ENCODE results near the gene ANKRD13A. TPM values are rescaled to one million over a fixed set of nuclear protein-coding genes. Genes with fewer than 3 reads are reported as not detected.
"Not testable (repeated sequence)": the region's sequence is repeated elsewhere in the genome, so short reads cannot be mapped to it uniquely, and the experiment has no call there.

Gene ANKRD13A
- total and polyA plus RNA-seq, 5 donors from 2014 or later: 36.6 to 71.0 (median 41.8) TPM

GRCh38 chr12:110050927-110051326 lies 51.7 kb downstream of the ANKRD13A start:
- Histone ChIP-seq H3K4me3 (ENCODE audit: low read depth, low read length) (no peak overlapping the region), H3K4me1 (ENCODE audit: control insufficient read depth, insufficient read depth, low read length, poor library complexity, severe bottlenecking) (peaks cover 22% of the 10 kb centered on the region), H3K27me3 (ENCODE audit: control insufficient read depth, insufficient read depth, low read length) (no peaks in the 10 kb centered on the region), H3K36me3 (ENCODE audit: control insufficient read depth, insufficient read depth, low read length) (no peaks in the 10 kb centered on the region), H3K9me3 (ENCODE audit: control insufficient read depth in 2 of 2, low read length in 2 of 2) (no peaks in the 10 kb centered on the region), H3K27ac (ENCODE audit: insufficient read depth, low read length, poor library complexity, severe bottlenecking) (no peak overlapping the region)
- peaks cover 6% of the 10 kb centered on the region for H3K36me3 Mint-ChIP-seq
- H3K9me3 Mint-ChIP-seq: no peaks in the 10 kb centered on the region
- DNase-seq (no peak), ATAC-seq (ENCODE audit: low read depth in 2 of 2) (no peak)
- peak overlapping the region in 2 of 4 donors; percentile 48 to 63 for H3K4me3 Mint-ChIP-seq
- no peaks in the 10 kb centered on the region for H3K27me3 Mint-ChIP-seq
- H3K4me1 Mint-ChIP-seq: peaks cover 7 to 35% (median 15%) of the 10 kb centered on the region in 4 donors
- H3K27ac Mint-ChIP-seq: no peak overlapping the region

GRCh38 chr12:110055375-110056352 lies 56.4 kb downstream of the ANKRD13A start:
- H3K4me3 Mint-ChIP-seq; H3K9me3 Mint-ChIP-seq; H3K9me3 ChIP-seq (ENCODE audit: control insufficient read depth in 2 of 2, low read length in 2 of 2); H3K4me1 Mint-ChIP-seq; H3K27ac ChIP-seq (ENCODE audit: insufficient read depth, low read length, poor library complexity, severe bottlenecking); H3K36me3 ChIP-seq (ENCODE audit: control insufficient read depth, insufficient read depth, low read length); H3K4me1 ChIP-seq (ENCODE audit: control insufficient read depth, insufficient read depth, low read length, poor library complexity, severe bottlenecking); DNase-seq; H3K27me3 Mint-ChIP-seq; ATAC-seq (ENCODE audit: low read depth in 2 of 2); H3K4me3 ChIP-seq (ENCODE audit: low read depth, low read length); H3K36me3 Mint-ChIP-seq; H3K27me3 ChIP-seq (ENCODE audit: control insufficient read depth, insufficient read depth, low read length): not testable (repeated sequence)
- H3K27ac Mint-ChIP-seq: peak overlapping the region in 1 of 3 donors; percentile 56

- H3K4me3 ChIP-seq (ENCODE audit: low read depth, low read length); H3K4me1 Mint-ChIP-seq; H3K9me3 Mint-ChIP-seq; H3K36me3 Mint-ChIP-seq; DNase-seq; ATAC-seq (ENCODE audit: low read depth in 2 of 2); H3K27me3 Mint-ChIP-seq; H3K27ac ChIP-seq (ENCODE audit: insufficient read depth, low read length, poor library complexity, severe bottlenecking); H3K4me1 ChIP-seq (ENCODE audit: control insufficient read depth, insufficient read depth, low read length, poor library complexity, severe bottlenecking); H3K27ac Mint-ChIP-seq; H3K27me3 ChIP-seq (ENCODE audit: control insufficient read depth, insufficient read depth, low read length); H3K4me3 Mint-ChIP-seq; H3K9me3 ChIP-seq (ENCODE audit: control insufficient read depth in 2 of 2, low read length in 2 of 2); H3K36me3 ChIP-seq (ENCODE audit: control insufficient read depth, insufficient read depth, low read length): not testable (repeated sequence)
Observed at GRCh38 chr12:110056643-110057042, 57.4 kb downstream of the ANKRD13A start.

GRCh38 chr12:110058875-110059615 lies 59.8 kb downstream of the ANKRD13A start:
- peaks cover 0 to 8% (median 2%) of the 10 kb centered on the region in 4 donors for H3K4me1 Mint-ChIP-seq
- Histone ChIP-seq H3K4me1 (ENCODE audit: control insufficient read depth, insufficient read depth, low read length, poor library complexity, severe bottlenecking) (no peaks in the 10 kb centered on the region), H3K9me3 (ENCODE audit: control insufficient read depth in 2 of 2, low read length in 2 of 2) (no peaks in the 10 kb centered on the region), H3K36me3 (ENCODE audit: control insufficient read depth, insufficient read depth, low read length) (no peaks in the 10 kb centered on the region), H3K4me3 (ENCODE audit: low read depth, low read length) (no peak overlapping the region), H3K27ac (ENCODE audit: insufficient read depth, low read length, poor library complexity, severe bottlenecking) (no peak overlapping the region), H3K27me3 (ENCODE audit: control insufficient read depth, insufficient read depth, low read length) (no peaks in the 10 kb centered on the region)
- H3K4me3 Mint-ChIP-seq: no peak overlapping the region
- DNase-seq (no peak), ATAC-seq (ENCODE audit: low read depth in 2 of 2) (no peak)
- peaks cover 0 to 1% (median 0%) of the 10 kb centered on the region in 7 donors for H3K9me3 Mint-ChIP-seq
- H3K27me3 Mint-ChIP-seq: no peaks in the 10 kb centered on the region
- peaks cover 3% of the 10 kb centered on the region for H3K36me3 Mint-ChIP-seq
- no peak overlapping the region for H3K27ac Mint-ChIP-seq

- H3K9me3 ChIP-seq (ENCODE audit: control insufficient read depth in 2 of 2, low read length in 2 of 2): no peaks in the 10 kb centered on the region
- no peaks in the 10 kb centered on the region for H3K27me3 ChIP-seq (ENCODE audit: control insufficient read depth, insufficient read depth, low read length)
- ATAC-seq (ENCODE audit: low read depth in 2 of 2) (no peak), DNase-seq (no peak)
- H3K4me3 Mint-ChIP-seq: no peak overlapping the region
- H3K4me1 ChIP-seq (ENCODE audit: control insufficient read depth, insufficient read depth, low read length, poor library complexity, severe bottlenecking): no peaks in the 10 kb centered on the region
- H3K27ac ChIP-seq (ENCODE audit: insufficient read depth, low read length, poor library complexity, severe bottlenecking): no peak overlapping the region
- H3K9me3 Mint-ChIP-seq: peaks cover 0 to 1% (median 0%) of the 10 kb centered on the region in 7 donors
- no peaks in the 10 kb centered on the region for H3K27me3 Mint-ChIP-seq
- no peaks in the 10 kb centered on the region for H3K36me3 ChIP-seq (ENCODE audit: control insufficient read depth, insufficient read depth, low read length)
- no peak overlapping the region for H3K4me3 ChIP-seq (ENCODE audit: low read depth, low read length)
- H3K27ac Mint-ChIP-seq: no peak overlapping the region
- H3K4me1 Mint-ChIP-seq: peaks cover 0 to 8% (median 2%) of the 10 kb centered on the region in 4 donors
- no peaks in the 10 kb centered on the region for H3K36me3 Mint-ChIP-seq
Observed at GRCh38 chr12:110059651-110060000, 60.4 kb downstream of the ANKRD13A start.

- Mint-ChIP-seq H3K4me1 (peaks cover 0 to 8% (median 2%) of the 10 kb centered on the region in 4 donors), H3K27me3 (no peaks in the 10 kb centered on the region), H3K9me3 (peaks cover 0 to 1% (median 0%) of the 10 kb centered on the region in 7 donors), H3K36me3 (peaks cover 7% of the 10 kb centered on the region), H3K4me3 (peak overlapping the region in 1 of 4 donors; percentile 38), H3K27ac (no peak overlapping the region)
- Histone ChIP-seq H3K27me3 (ENCODE audit: control insufficient read depth, insufficient read depth, low read length) (no peaks in the 10 kb centered on the region), H3K9me3 (ENCODE audit: control insufficient read depth in 2 of 2, low read length in 2 of 2) (no peaks in the 10 kb centered on the region), H3K27ac (ENCODE audit: insufficient read depth, low read length, poor library complexity, severe bottlenecking) (no peak overlapping the region), H3K4me1 (ENCODE audit: control insufficient read depth, insufficient read depth, low read length, poor library complexity, severe bottlenecking) (no peaks in the 10 kb centered on the region), H3K4me3 (ENCODE audit: low read depth, low read length) (no peak overlapping the region), H3K36me3 (ENCODE audit: control insufficient read depth, insufficient read depth, low read length) (no peaks in the 10 kb centered on the region)
- ATAC-seq (ENCODE audit: low read depth in 2 of 2) (no peak), DNase-seq (no peak)
Observed at GRCh38 chr12:110062241-110062640, 63.0 kb downstream of the ANKRD13A start.

GRCh38 chr12:110065540-110065939 lies 66.3 kb downstream of the ANKRD13A start:
- Mint-ChIP-seq H3K9me3 (no peaks in the 10 kb centered on the region), H3K27ac (peak overlapping the region in 2 of 3 donors; percentile 15 to 58), H3K4me1 (peaks cover 0 to 4% (median 1%) of the 10 kb centered on the region in 4 donors), H3K4me3 (no peak overlapping the region), H3K36me3 (peaks cover 7% of the 10 kb centered on the region), H3K27me3 (no peaks in the 10 kb centered on the region)
- Histone ChIP-seq H3K27ac (ENCODE audit: insufficient read depth, low read length, poor library complexity, severe bottlenecking) (no peak overlapping the region), H3K27me3 (ENCODE audit: control insufficient read depth, insufficient read depth, low read length) (no peaks in the 10 kb centered on the region), H3K4me3 (ENCODE audit: low read depth, low read length) (no peak overlapping the region), H3K36me3 (ENCODE audit: control insufficient read depth, insufficient read depth, low read length) (no peaks in the 10 kb centered on the region), H3K4me1 (ENCODE audit: control insufficient read depth, insufficient read depth, low read length, poor library complexity, severe bottlenecking) (no peaks in the 10 kb centered on the region), H3K9me3 (ENCODE audit: control insufficient read depth in 2 of 2, low read length in 2 of 2) (no peaks in the 10 kb centered on the region)
- DNase-seq (no peak), ATAC-seq (ENCODE audit: low read depth in 2 of 2) (no peak)

All from CD4-positive, CD25-positive, alpha-beta regulatory T cell (primary cell).